Measurements from ENCODE around the gene ARHGAP30.

The ARHGAP30 gene

GRCh38 chr1:161048949-161049722, 20.6 kb downstream of the ARHGAP30 start:
- H3K4me3 Mint-ChIP-seq, result no peak overlapping the region
- DNase-seq (ENCODE audit: low spot score), result no peak
- peak overlapping the region; percentile 68 for H3K27ac Mint-ChIP-seq
- peaks cover 17% of the 10 kb centered on the region for H3K4me1 Mint-ChIP-seq (ENCODE audit: low read depth)
- no peaks in the 10 kb centered on the region for H3K9me3 Mint-ChIP-seq
- no peaks in the 10 kb centered on the region for H3K27me3 Mint-ChIP-seq (ENCODE audit: low read depth)
- peaks cover 79% of the 10 kb centered on the region for H3K36me3 Mint-ChIP-seq (ENCODE audit: low read depth)

- Mint-ChIP-seq H3K27me3 (ENCODE audit: low read depth) (no peaks in the 10 kb centered on the region), H3K9me3 (no peaks in the 10 kb centered on the region), H3K4me3 (no peak overlapping the region), H3K27ac (peak overlapping the region; percentile 97), H3K4me1 (ENCODE audit: low read depth) (peaks cover 17% of the 10 kb centered on the region), H3K36me3 (ENCODE audit: low read depth) (peaks cover 70% of the 10 kb centered on the region)
- DNase-seq (ENCODE audit: low spot score), result no peak
These were observed 22.0 kb downstream of the ARHGAP30 start for GRCh38 chr1:161047436-161048420.

GRCh38 chr1:161046605-161047228, 23.0 kb downstream of the ARHGAP30 start:
- DNase-seq (ENCODE audit: low spot score), result no peak
- Mint-ChIP-seq H3K4me3 (peak overlapping the region; percentile 91), H3K9me3 (no peaks in the 10 kb centered on the region), H3K27ac (peak overlapping the region; percentile 97), H3K27me3 (ENCODE audit: low read depth) (no peaks in the 10 kb centered on the region), H3K36me3 (ENCODE audit: low read depth) (peaks cover 68% of the 10 kb centered on the region), H3K4me1 (ENCODE audit: low read depth) (peaks cover 18% of the 10 kb centered on the region)

- peaks cover 20% of the 10 kb centered on the region for H3K4me1 Mint-ChIP-seq (ENCODE audit: low read depth)
- no peaks in the 10 kb centered on the region for H3K27me3 Mint-ChIP-seq (ENCODE audit: low read depth)
These were observed 23.7 kb downstream of the ARHGAP30 start, which contains the start of gene USF1 for GRCh38 chr1:161045736-161046604. Gene USF1, minus strand, starts transcription at chr1:161045977. Its CDS starts 2,702 bp downstream, at chr1:161043275.

GRCh38 chr1:161044908-161045735, 24.6 kb downstream of the ARHGAP30 start:
- peaks cover 74% of the 10 kb centered on the region for H3K36me3 Mint-ChIP-seq (ENCODE audit: low read depth)
- H3K4me1 Mint-ChIP-seq (ENCODE audit: low read depth), result peaks cover 20% of the 10 kb centered on the region

More at GRCh38 chr1:161045736-161046604, 23.7 kb downstream of the ARHGAP30 start, which contains the start of gene USF1:
- Mint-ChIP-seq H3K9me3 (no peaks in the 10 kb centered on the region), H3K27ac (peak within 1 kb of the TSS; percentile 97), H3K36me3 (ENCODE audit: low read depth) (peaks cover 70% of the 10 kb centered on the region), H3K4me3 (peak within 1 kb of the TSS; percentile 91)
- peak; percentile 94 for DNase-seq (ENCODE audit: low spot score)

GRCh38 chr1:161044535-161044907, 25.2 kb downstream of the ARHGAP30 start:
- no peaks in the 10 kb centered on the region for H3K27me3 Mint-ChIP-seq (ENCODE audit: low read depth)
- H3K4me1 Mint-ChIP-seq (ENCODE audit: low read depth), result peaks cover 20% of the 10 kb centered on the region
- H3K27ac Mint-ChIP-seq, result peak overlapping the region; percentile 97
- DNase-seq (ENCODE audit: low spot score), result no peak
- H3K4me3 Mint-ChIP-seq, result peak overlapping the region; percentile 91
- H3K36me3 Mint-ChIP-seq (ENCODE audit: low read depth), result peaks cover 74% of the 10 kb centered on the region
- no peaks in the 10 kb centered on the region for H3K9me3 Mint-ChIP-seq

More at GRCh38 chr1:161044908-161045735, 24.6 kb downstream of the ARHGAP30 start:
- Mint-ChIP-seq H3K4me3 (peak overlapping the region; percentile 91), H3K27ac (peak overlapping the region; percentile 97), H3K9me3 (no peaks in the 10 kb centered on the region), H3K27me3 (ENCODE audit: low read depth) (no peaks in the 10 kb centered on the region)
- DNase-seq (ENCODE audit: low spot score), result peak; percentile 54

GRCh38 chr1:161039546-161039945, 30.1 kb downstream of the ARHGAP30 start:
- H3K4me3 Mint-ChIP-seq, result peak overlapping the region; percentile 92
- H3K4me1 Mint-ChIP-seq (ENCODE audit: low read depth), result peaks cover 25% of the 10 kb centered on the region
- no peaks in the 10 kb centered on the region for H3K9me3 Mint-ChIP-seq
- DNase-seq (ENCODE audit: low spot score), result no peak
- peaks cover 48% of the 10 kb centered on the region for H3K36me3 Mint-ChIP-seq (ENCODE audit: low read depth)
- H3K27ac Mint-ChIP-seq, result peak overlapping the region; percentile 86
- H3K27me3 Mint-ChIP-seq (ENCODE audit: low read depth), result no peaks in the 10 kb centered on the region

GRCh38 chr1:161039154-161039545, 30.5 kb downstream of the ARHGAP30 start:
- H3K27me3 Mint-ChIP-seq (ENCODE audit: low read depth), result no peaks in the 10 kb centered on the region
- DNase-seq (ENCODE audit: low spot score), result no peak
- peak overlapping the region; percentile 92 for H3K4me3 Mint-ChIP-seq
- H3K4me1 Mint-ChIP-seq (ENCODE audit: low read depth), result peaks cover 21% of the 10 kb centered on the region
- peaks cover 44% of the 10 kb centered on the region for H3K36me3 Mint-ChIP-seq (ENCODE audit: low read depth)
- H3K9me3 Mint-ChIP-seq, result no peaks in the 10 kb centered on the region
- H3K27ac Mint-ChIP-seq, result peak overlapping the region; percentile 86

GRCh38 chr1:161038523-161039153, 31.1 kb downstream of the ARHGAP30 start, which contains the start of gene TSTD1:
Gene TSTD1, minus strand, starts transcription at chr1:161038964. Its CDS starts 75 bp downstream, at chr1:161038889.
- H3K36me3 Mint-ChIP-seq (ENCODE audit: low read depth), result peaks cover 42% of the 10 kb centered on the region
- H3K4me1 Mint-ChIP-seq (ENCODE audit: low read depth), result peaks cover 19% of the 10 kb centered on the region
- H3K27me3 Mint-ChIP-seq (ENCODE audit: low read depth), result no peaks in the 10 kb centered on the region
- peak within 1 kb of the TSS; percentile 92 for H3K4me3 Mint-ChIP-seq
- H3K9me3 Mint-ChIP-seq, result no peaks in the 10 kb centered on the region
- peak within 1 kb of the TSS; percentile 86 for H3K27ac Mint-ChIP-seq
- peak; percentile 86 for DNase-seq (ENCODE audit: low spot score)

- peak overlapping the region; percentile 92 for H3K4me3 Mint-ChIP-seq
- peak overlapping the region; percentile 41 for H3K27ac Mint-ChIP-seq
- H3K4me1 Mint-ChIP-seq (ENCODE audit: low read depth), result peaks cover 21% of the 10 kb centered on the region
- DNase-seq (ENCODE audit: low spot score), result no peak
- no peaks in the 10 kb centered on the region for H3K9me3 Mint-ChIP-seq
- H3K36me3 Mint-ChIP-seq (ENCODE audit: low read depth), result peaks cover 41% of the 10 kb centered on the region
- no peaks in the 10 kb centered on the region for H3K27me3 Mint-ChIP-seq (ENCODE audit: low read depth)
These were observed 31.8 kb downstream of the ARHGAP30 start for GRCh38 chr1:161037661-161038522.

GRCh38 chr1:161033751-161034150, 35.9 kb downstream of the ARHGAP30 start:
- no peak overlapping the region for H3K4me3 Mint-ChIP-seq
- no peaks in the 10 kb centered on the region for H3K9me3 Mint-ChIP-seq
- H3K27ac Mint-ChIP-seq, result no peak overlapping the region
- DNase-seq (ENCODE audit: low spot score), result no peak
- peaks cover 9% of the 10 kb centered on the region for H3K36me3 Mint-ChIP-seq (ENCODE audit: low read depth)
- peaks cover 16% of the 10 kb centered on the region for H3K4me1 Mint-ChIP-seq (ENCODE audit: low read depth)
- no peaks in the 10 kb centered on the region for H3K27me3 Mint-ChIP-seq (ENCODE audit: low read depth)

Data from T-helper 2 cell treated with Interferon-gamma antibody and Interleukin-4, amounts not matched to agents 5 μg/mL and 100 μg/mL, for 36 hours (primary cell).